IMR-90 (cell line): ENCODE data around the gene PLS1. TPM values are rescaled to one million over a fixed set of nuclear protein-coding genes. Genes with fewer than 3 reads are reported as not detected.

Experiments
- ATAC-seq: fragments of 200-7000 bp; cut with Tn5 transposase; 2 replicates; pipeline ENCODE4 v1.9.1; 2020; ENCODE audit warnings: low read depth, mild to moderate bottlenecking, moderate library complexity
- BruUV-seq: library from RNA; stranded (reverse); fragments of 400-500 nt; replicated peaks from 2 replicates; lab custom pipeline; 2021; lab: Mats Ljungman, UMichigan
- CTCF ChIA-PET: fragments of 300-600 bp; formaldehyde crosslinking; extraction: SDS; loops from one replicate; lab custom pipeline; 2021; ENCODE audit warnings: antibody characterized with exemption; lab: Yijun Ruan, JAX
- POLR2A ChIA-PET: fragments of 300-600 bp; sonication (Branson Sonifier 250); formaldehyde crosslinking; loops from one replicate; lab custom pipeline; 2022; ENCODE audit warnings: antibody characterized with exemption; ENCODE audit not compliant: unreplicated experiment; lab: Charles Lee
- DNase-seq: peaks from one replicate; pipeline ENCODE4 v3.0.0; 2013
- H2AFZ ChIP-seq: replicated peaks from 2 replicates; pipeline ENCODE3; 2013; ENCODE audit warnings: low read length, mild to moderate bottlenecking; ENCODE audit not compliant: poor library complexity
- H2AK5ac ChIP-seq: 2 replicates; pipeline ENCODE4 v1.6.1; 2013; ENCODE audit warnings: low read depth, low read length, inconsistent platforms
- H2AK9ac ChIP-seq: replicated peaks from 2 replicates; pipeline ENCODE3; 2013; ENCODE audit warnings: mild to moderate bottlenecking, low read depth, low read length, moderate library complexity; ENCODE audit not compliant: poor library complexity
- H2BK120ac ChIP-seq: 2 replicates; pipeline ENCODE4 v1.6.1; 2013; ENCODE audit warnings: low read depth, low read length, inconsistent platforms
- H2BK15ac ChIP-seq: 3 replicates; pipeline ENCODE4 v1.6.1; 2013; ENCODE audit warnings: low read depth, low read length, inconsistent platforms
- H2BK20ac ChIP-seq: 2 replicates; pipeline ENCODE4 v1.6.1; 2013; ENCODE audit warnings: low read depth, mild to moderate bottlenecking, inconsistent platforms, low read length, moderate library complexity
- H2BK5ac ChIP-seq: 2 replicates; pipeline ENCODE4 v1.6.1; 2013; ENCODE audit warnings: mild to moderate bottlenecking, low read depth, low read length, inconsistent platforms; ENCODE audit not compliant: poor library complexity, severe bottlenecking
- H3K14ac ChIP-seq: replicated peaks from 2 replicates; pipeline ENCODE4 v1.6.1; 2013; ENCODE audit warnings: low read depth, low read length, inconsistent platforms
- H3K18ac ChIP-seq: 2 replicates; pipeline ENCODE4 v1.6.1; 2013; ENCODE audit warnings: low read depth, low read length, control low read depth
- H3K23ac ChIP-seq: 2 replicates; pipeline ENCODE4 v1.6.1; 2013; ENCODE audit warnings: low read depth, low read length, inconsistent platforms
- H3K27ac ChIP-seq: 2 replicates; pipeline ENCODE4 v1.5.1; 2013; ENCODE audit warnings: mild to moderate bottlenecking, control low read depth, low read length; ENCODE audit not compliant: insufficient read depth
- H3K27me3 ChIP-seq: 2 replicates; pipeline ENCODE4 v1.6.1; 2013; ENCODE audit warnings: low read length; ENCODE audit not compliant: control insufficient read depth, insufficient read depth
- H3K36me3 ChIP-seq: 2 replicates; pipeline ENCODE4 v1.6.1; 2013; ENCODE audit warnings: low read length, mixed read lengths; ENCODE audit not compliant: control insufficient read depth, insufficient read depth
- H3K4ac ChIP-seq: 2 replicates; pipeline ENCODE4 v1.6.1; 2013; ENCODE audit warnings: low read depth, low read length, inconsistent platforms
- H3K4me1 ChIP-seq: 2 replicates; pipeline ENCODE4 v1.6.1; 2013; ENCODE audit warnings: low read length, mixed read lengths; ENCODE audit not compliant: control insufficient read depth, insufficient read depth
- H3K4me2 ChIP-seq: 2 replicates; pipeline ENCODE4 v1.6.1; 2013; ENCODE audit warnings: low read depth, mild to moderate bottlenecking, control low read depth, low read length, moderate library complexity
- H3K4me3 ChIP-seq: 2 replicates; pipeline ENCODE4 v1.5.1; 2013; ENCODE audit warnings: low read depth, mild to moderate bottlenecking, control low read depth, low read length, moderate library complexity; ENCODE audit not compliant: insufficient read depth
- H3K56ac ChIP-seq: 2 replicates; pipeline ENCODE4 v1.6.1; 2013; ENCODE audit warnings: low read length, inconsistent platforms; ENCODE audit not compliant: insufficient read depth; ENCODE audit errors: extremely low read depth
- H3K79me1 ChIP-seq, 2 experiments: 2 replicates each; pipeline ENCODE4 v1.6.1; 2013; ENCODE audit warnings: low read length in 2 of 2, inconsistent platforms in 1 of 2, low read depth in 1 of 2
- H3K9ac ChIP-seq: 2 replicates; pipeline ENCODE4 v1.6.1; 2013; ENCODE audit warnings: low read depth, low read length, control low read depth
- H3K9me1 ChIP-seq: 2 replicates; pipeline ENCODE4 v1.6.1; 2013; ENCODE audit warnings: low read length, inconsistent platforms; ENCODE audit not compliant: insufficient read depth
- H3K9me3 ChIP-seq: 2 replicates; pipeline ENCODE4 v1.6.1; 2013; ENCODE audit warnings: low read length; ENCODE audit not compliant: control insufficient read depth, insufficient read depth
- H4K20me1 ChIP-seq: 2 replicates; pipeline ENCODE4 v1.6.1; 2013; ENCODE audit warnings: low read length, inconsistent platforms; ENCODE audit not compliant: insufficient read depth
- H4K5ac ChIP-seq: 2 replicates; pipeline ENCODE4 v1.6.1; 2013; ENCODE audit warnings: mild to moderate bottlenecking, low read depth, low read length, control low read depth
- H4K8ac ChIP-seq, 2 experiments: 2 replicates each; pipeline ENCODE4 v1.6.1; 2013; ENCODE audit warnings: low read depth in 2 of 2, low read length in 2 of 2, control low read depth in 1 of 2, inconsistent platforms in 1 of 2
- H4K91ac ChIP-seq: 2 replicates; pipeline ENCODE4 v1.6.1; 2013; ENCODE audit warnings: low read depth, low read length, inconsistent platforms; ENCODE audit not compliant: insufficient read depth
- BHLHE40 ChIP-seq: fragments of 150-350 bp; IDR thresholded peaks from 2 replicates; pipeline ENCODE4 v1.6.1; 2016; ENCODE audit warnings: mild to moderate bottlenecking, low read depth, low read length
- CEBPB ChIP-seq: IDR thresholded peaks from 2 replicates; pipeline ENCODE4 v1.6.1; 2012; ENCODE audit warnings: low read depth, low read length, improper control_type of control experiment
- CHD1 ChIP-seq: IDR thresholded peaks from 2 replicates; pipeline ENCODE4 v1.6.1; 2012; ENCODE audit warnings: low read depth, low read length, improper control_type of control experiment
- FOS ChIP-seq: fragments of 150-350 bp; IDR thresholded peaks from 2 replicates; pipeline ENCODE4 v1.6.1; 2016; ENCODE audit warnings: low read depth, low read length
- MAFK ChIP-seq: IDR thresholded peaks from 2 replicates; pipeline ENCODE4 v1.6.1; 2012; ENCODE audit warnings: low read depth, low read length, improper control_type of control experiment
- MAZ ChIP-seq: IDR thresholded peaks from 2 replicates; pipeline ENCODE4 v1.6.1; 2012; ENCODE audit warnings: low read depth, mild to moderate bottlenecking, low read length, improper control_type of control experiment, moderate library complexity, borderline replicate concordance
- MXI1 ChIP-seq: IDR thresholded peaks from 2 replicates; pipeline ENCODE4 v1.6.1; 2012; ENCODE audit warnings: low read depth, mild to moderate bottlenecking, low read length, moderate library complexity, borderline replicate concordance
- NFE2L2 ChIP-seq: fragments of 150-350 bp; IDR thresholded peaks from 2 replicates; pipeline ENCODE4 v1.6.1; 2016; ENCODE audit warnings: low read depth, mild to moderate bottlenecking, low read length
- POLR2A ChIP-seq: IDR thresholded peaks from 2 replicates; pipeline ENCODE4 v1.6.1; 2012; ENCODE audit warnings: mild to moderate bottlenecking, low read depth, low read length
- RAD21 ChIP-seq: IDR thresholded peaks from 2 replicates; pipeline ENCODE4 v1.6.1; 2012; ENCODE audit warnings: low read length, improper control_type of control experiment
- RCOR1 ChIP-seq: IDR thresholded peaks from 2 replicates; pipeline ENCODE4 v1.6.1; 2012; ENCODE audit warnings: mild to moderate bottlenecking, low read length, improper control_type of control experiment; ENCODE audit not compliant: insufficient replicate concordance
- RFX5 ChIP-seq: IDR thresholded peaks from 2 replicates; pipeline ENCODE4 v1.8.0; 2012; ENCODE audit warnings: low read depth, mild to moderate bottlenecking, low read length, moderate library complexity
- SMC3 ChIP-seq: fragments of 150-350 bp; IDR thresholded peaks from 2 replicates; pipeline ENCODE4 v1.6.1; 2016; ENCODE audit warnings: low read depth, mild to moderate bottlenecking, antibody characterized with exemption, low read length, moderate library complexity
- dilution Hi-C: fragments of 300-500 bp; cut with HindIII; formaldehyde crosslinking; loops from one replicate; pipeline ENCODE4 v1.14.3; 2018; ENCODE audit warnings: low sequenced_read_pairs; ENCODE audit not compliant: unreplicated experiment
- in situ Hi-C: fragments of 300-500 bp; cut with MboI; formaldehyde crosslinking; loops from 3 replicates; pipeline ENCODE4 v1.14.3; 2019; ENCODE audit warnings: low sequenced_read_pairs, inconsistent platforms, mixed read lengths
- intact Hi-C: fragments of 100-400 bp; cut with micrococcal nuclease; formaldehyde crosslinking; loops from 2 replicates; pipeline ENCODE4 v1.10.0; 2022
- polyA plus RNA-seq, 3 experiments: library from polyadenylated mRNA; depleted of rRNA; stranded (reverse); fragments of >200 nt; gene quantifications; 2 replicates each; pipeline ENCODE4 v1.2.3, GENCODE V29; 2012; ENCODE audit warnings: low replicate concordance in 1 of 3
- total RNA-seq: library from RNA; depleted of rRNA; stranded (reverse); fragments of >200 nt; gene quantifications from 2 replicates; pipeline ENCODE4 v1.2.3, GENCODE V29; 2012
- TF ChIP-seq, protein P1 (sequence below): conservative IDR thresholded peaks from 2 replicates; pipeline ENCODE4 v1.5.1; 2012; ENCODE audit warnings: mild to moderate bottlenecking, low read depth, low read length, improper control_type of control experiment
- TF ChIP-seq, protein P2 (sequence below): fragments of 150-350 bp; IDR thresholded peaks from 2 replicates; pipeline ENCODE4 v1.6.1; 2017; ENCODE audit warnings: mild to moderate bottlenecking, antibody characterized with exemption, low read length, low read depth
- TF ChIP-seq, protein P3 (sequence below): fragments of 150-350 bp; IDR thresholded peaks from 2 replicates; pipeline ENCODE4 v1.6.1; 2016; ENCODE audit warnings: low read depth, mild to moderate bottlenecking, low read length, moderate library complexity, borderline replicate concordance

PLS1 gene
- total and polyA plus RNA-seq, 2 of the 4 experiments (the other 2 are of a cell fraction) = 0.29 to 0.90 TPM

DNA sequence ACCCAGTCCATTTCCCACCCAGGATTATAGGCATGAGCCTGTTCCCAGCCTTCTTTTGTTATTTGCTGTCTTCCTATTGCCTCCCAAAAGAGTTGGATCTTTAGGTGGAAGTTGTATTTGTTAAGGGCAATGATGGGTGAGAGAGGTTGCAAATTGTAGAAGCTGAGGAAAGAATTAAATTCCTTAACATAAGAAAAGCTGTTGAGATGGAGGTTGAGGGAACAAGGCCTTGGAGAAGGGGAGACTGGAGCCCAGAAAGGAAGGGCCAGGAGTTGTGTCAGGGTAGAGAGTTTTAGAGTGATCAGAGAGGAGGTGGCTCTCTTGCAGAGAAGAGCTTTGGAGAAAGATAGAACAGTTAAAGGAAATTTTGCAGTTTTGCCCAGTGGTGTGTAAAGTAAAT, 46.8 kb downstream of the PLS1 start:
- H3K36me3 ChIP-seq = no peaks in the 10 kb centered on the region
- no peak overlapping the region for H2AFZ ChIP-seq
- H2BK120ac ChIP-seq = no peak overlapping the region
- H3K4me3 ChIP-seq = no peak overlapping the region
- H3K9me3 ChIP-seq = no peaks in the 10 kb centered on the region
- ChIA-PET CTCF (interaction anchor here (0.7 kb wide), 1 partner anchor 16 kb away, joined by 5 read pairs; no protein-coding TSS in a partner anchor), POLR2A (no interaction called here)
- no peak overlapping the region for H2BK15ac ChIP-seq
- no peak for DNase-seq
- no TSS peak for BruUV-seq
- no peak overlapping the region for H3K4me2 ChIP-seq
- no peak overlapping the region for H3K18ac ChIP-seq
- no peak overlapping the region for H2AK9ac ChIP-seq
- intact Hi-C loops (no loop called here), dilution Hi-C loops (no loop called here), in situ Hi-C loops (no loop called here)
- H4K91ac ChIP-seq = no peak overlapping the region
- H3K9me1 ChIP-seq = no peaks in the 10 kb centered on the region
- no peaks in the 10 kb centered on the region for H3K4me1 ChIP-seq
- TF ChIP-seq BHLHE40 (no peak), SMC3 (no peak), RAD21 (no peak), CEBPB (no peak), FOS (no peak), MAZ (no peak), RCOR1 (no peak), CHD1 (no peak), MAFK (no peak), NFE2L2 (no peak), MXI1 (no peak), RFX5 (no peak), POLR2A (no peak)
- TF ChIP-seq, protein P1, sequence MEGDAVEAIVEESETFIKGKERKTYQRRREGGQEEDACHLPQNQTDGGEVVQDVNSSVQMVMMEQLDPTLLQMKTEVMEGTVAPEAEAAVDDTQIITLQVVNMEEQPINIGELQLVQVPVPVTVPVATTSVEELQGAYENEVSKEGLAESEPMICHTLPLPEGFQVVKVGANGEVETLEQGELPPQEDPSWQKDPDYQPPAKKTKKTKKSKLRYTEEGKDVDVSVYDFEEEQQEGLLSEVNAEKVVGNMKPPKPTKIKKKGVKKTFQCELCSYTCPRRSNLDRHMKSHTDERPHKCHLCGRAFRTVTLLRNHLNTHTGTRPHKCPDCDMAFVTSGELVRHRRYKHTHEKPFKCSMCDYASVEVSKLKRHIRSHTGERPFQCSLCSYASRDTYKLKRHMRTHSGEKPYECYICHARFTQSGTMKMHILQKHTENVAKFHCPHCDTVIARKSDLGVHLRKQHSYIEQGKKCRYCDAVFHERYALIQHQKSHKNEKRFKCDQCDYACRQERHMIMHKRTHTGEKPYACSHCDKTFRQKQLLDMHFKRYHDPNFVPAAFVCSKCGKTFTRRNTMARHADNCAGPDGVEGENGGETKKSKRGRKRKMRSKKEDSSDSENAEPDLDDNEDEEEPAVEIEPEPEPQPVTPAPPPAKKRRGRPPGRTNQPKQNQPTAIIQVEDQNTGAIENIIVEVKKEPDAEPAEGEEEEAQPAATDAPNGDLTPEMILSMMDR = no peak
- TF ChIP-seq, protein P2, sequence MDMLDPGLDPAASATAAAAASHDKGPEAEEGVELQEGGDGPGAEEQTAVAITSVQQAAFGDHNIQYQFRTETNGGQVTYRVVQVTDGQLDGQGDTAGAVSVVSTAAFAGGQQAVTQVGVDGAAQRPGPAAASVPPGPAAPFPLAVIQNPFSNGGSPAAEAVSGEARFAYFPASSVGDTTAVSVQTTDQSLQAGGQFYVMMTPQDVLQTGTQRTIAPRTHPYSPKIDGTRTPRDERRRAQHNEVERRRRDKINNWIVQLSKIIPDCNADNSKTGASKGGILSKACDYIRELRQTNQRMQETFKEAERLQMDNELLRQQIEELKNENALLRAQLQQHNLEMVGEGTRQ = no peak
- TF ChIP-seq, protein P3, sequence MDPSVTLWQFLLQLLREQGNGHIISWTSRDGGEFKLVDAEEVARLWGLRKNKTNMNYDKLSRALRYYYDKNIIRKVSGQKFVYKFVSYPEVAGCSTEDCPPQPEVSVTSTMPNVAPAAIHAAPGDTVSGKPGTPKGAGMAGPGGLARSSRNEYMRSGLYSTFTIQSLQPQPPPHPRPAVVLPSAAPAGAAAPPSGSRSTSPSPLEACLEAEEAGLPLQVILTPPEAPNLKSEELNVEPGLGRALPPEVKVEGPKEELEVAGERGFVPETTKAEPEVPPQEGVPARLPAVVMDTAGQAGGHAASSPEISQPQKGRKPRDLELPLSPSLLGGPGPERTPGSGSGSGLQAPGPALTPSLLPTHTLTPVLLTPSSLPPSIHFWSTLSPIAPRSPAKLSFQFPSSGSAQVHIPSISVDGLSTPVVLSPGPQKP = no peak
- peaks cover 2% of the 10 kb centered on the region; the same call in 1 of the 2 replicates for H3K27me3 ChIP-seq
- no peak overlapping the region for H3K56ac ChIP-seq
- H3K79me1 ChIP-seq = no peaks in the 10 kb centered on the region
- no peak overlapping the region for H4K5ac ChIP-seq
- no peak overlapping the region for H3K4ac ChIP-seq
- no peak overlapping the region for H2BK20ac ChIP-seq
- H3K14ac ChIP-seq = no peak overlapping the region
- no peak overlapping the region for H2BK5ac ChIP-seq
- no peak overlapping the region for H3K27ac ChIP-seq
- no peaks in the 10 kb centered on the region for H4K20me1 ChIP-seq
- no peak overlapping the region for H4K8ac ChIP-seq
- H3K23ac ChIP-seq = no peak overlapping the region
- ATAC-seq = no peak
- no peak overlapping the region for H2AK5ac ChIP-seq
- H3K9ac ChIP-seq = no peak overlapping the region
